IMR-90 (cell line): ENCODE data around the gene PTGS1. TPM values are rescaled to one million over a fixed set of nuclear protein-coding genes. Genes with fewer than 3 reads are reported as not detected.

ENCODE experiments used
- ATAC-seq: fragments of 200-7000 bp; cut with Tn5 transposase; 2 replicates; pipeline ENCODE4 v1.9.1; 2020; ENCODE audit warnings: low read depth, mild to moderate bottlenecking, moderate library complexity
- BruUV-seq: library from RNA; stranded (reverse); fragments of 400-500 nt; replicated peaks from 2 replicates; lab custom pipeline; 2021; lab: Mats Ljungman, UMichigan
- CTCF ChIA-PET: fragments of 300-600 bp; formaldehyde crosslinking; extraction: SDS; loops from one replicate; lab custom pipeline; 2021; ENCODE audit warnings: antibody characterized with exemption; lab: Yijun Ruan, JAX
- POLR2A ChIA-PET: fragments of 300-600 bp; sonication (Branson Sonifier 250); formaldehyde crosslinking; loops from one replicate; lab custom pipeline; 2022; ENCODE audit warnings: antibody characterized with exemption; ENCODE audit not compliant: unreplicated experiment; lab: Charles Lee
- DNase-seq: peaks from one replicate; pipeline ENCODE4 v3.0.0; 2013
- H2AFZ ChIP-seq: replicated peaks from 2 replicates; pipeline ENCODE3; 2013; ENCODE audit warnings: low read length, mild to moderate bottlenecking; ENCODE audit not compliant: poor library complexity
- H2AK5ac ChIP-seq: 2 replicates; pipeline ENCODE4 v1.6.1; 2013; ENCODE audit warnings: low read depth, low read length, inconsistent platforms
- H2AK9ac ChIP-seq: replicated peaks from 2 replicates; pipeline ENCODE3; 2013; ENCODE audit warnings: mild to moderate bottlenecking, low read depth, low read length, moderate library complexity; ENCODE audit not compliant: poor library complexity
- H2BK120ac ChIP-seq: 2 replicates; pipeline ENCODE4 v1.6.1; 2013; ENCODE audit warnings: low read depth, low read length, inconsistent platforms
- H2BK15ac ChIP-seq: 3 replicates; pipeline ENCODE4 v1.6.1; 2013; ENCODE audit warnings: low read depth, low read length, inconsistent platforms
- H2BK20ac ChIP-seq: 2 replicates; pipeline ENCODE4 v1.6.1; 2013; ENCODE audit warnings: low read depth, mild to moderate bottlenecking, inconsistent platforms, low read length, moderate library complexity
- H2BK5ac ChIP-seq: 2 replicates; pipeline ENCODE4 v1.6.1; 2013; ENCODE audit warnings: mild to moderate bottlenecking, low read depth, low read length, inconsistent platforms; ENCODE audit not compliant: poor library complexity, severe bottlenecking
- H3K14ac ChIP-seq: replicated peaks from 2 replicates; pipeline ENCODE4 v1.6.1; 2013; ENCODE audit warnings: low read depth, low read length, inconsistent platforms
- H3K18ac ChIP-seq: 2 replicates; pipeline ENCODE4 v1.6.1; 2013; ENCODE audit warnings: low read depth, low read length, control low read depth
- H3K23ac ChIP-seq: 2 replicates; pipeline ENCODE4 v1.6.1; 2013; ENCODE audit warnings: low read depth, low read length, inconsistent platforms
- H3K27ac ChIP-seq: 2 replicates; pipeline ENCODE4 v1.5.1; 2013; ENCODE audit warnings: mild to moderate bottlenecking, control low read depth, low read length; ENCODE audit not compliant: insufficient read depth
- H3K27me3 ChIP-seq: 2 replicates; pipeline ENCODE4 v1.6.1; 2013; ENCODE audit warnings: low read length; ENCODE audit not compliant: control insufficient read depth, insufficient read depth
- H3K36me3 ChIP-seq: 2 replicates; pipeline ENCODE4 v1.6.1; 2013; ENCODE audit warnings: low read length, mixed read lengths; ENCODE audit not compliant: control insufficient read depth, insufficient read depth
- H3K4ac ChIP-seq: 2 replicates; pipeline ENCODE4 v1.6.1; 2013; ENCODE audit warnings: low read depth, low read length, inconsistent platforms
- H3K4me1 ChIP-seq: 2 replicates; pipeline ENCODE4 v1.6.1; 2013; ENCODE audit warnings: low read length, mixed read lengths; ENCODE audit not compliant: control insufficient read depth, insufficient read depth
- H3K4me2 ChIP-seq: 2 replicates; pipeline ENCODE4 v1.6.1; 2013; ENCODE audit warnings: low read depth, mild to moderate bottlenecking, control low read depth, low read length, moderate library complexity
- H3K4me3 ChIP-seq: 2 replicates; pipeline ENCODE4 v1.5.1; 2013; ENCODE audit warnings: low read depth, mild to moderate bottlenecking, control low read depth, low read length, moderate library complexity; ENCODE audit not compliant: insufficient read depth
- H3K56ac ChIP-seq: 2 replicates; pipeline ENCODE4 v1.6.1; 2013; ENCODE audit warnings: low read length, inconsistent platforms; ENCODE audit not compliant: insufficient read depth; ENCODE audit errors: extremely low read depth
- H3K79me1 ChIP-seq, 2 experiments: 2 replicates each; pipeline ENCODE4 v1.6.1; 2013; ENCODE audit warnings: low read length in 2 of 2, inconsistent platforms in 1 of 2, low read depth in 1 of 2
- H3K9ac ChIP-seq: 2 replicates; pipeline ENCODE4 v1.6.1; 2013; ENCODE audit warnings: low read depth, low read length, control low read depth
- H3K9me1 ChIP-seq: 2 replicates; pipeline ENCODE4 v1.6.1; 2013; ENCODE audit warnings: low read length, inconsistent platforms; ENCODE audit not compliant: insufficient read depth
- H3K9me3 ChIP-seq: 2 replicates; pipeline ENCODE4 v1.6.1; 2013; ENCODE audit warnings: low read length; ENCODE audit not compliant: control insufficient read depth, insufficient read depth
- H4K20me1 ChIP-seq: 2 replicates; pipeline ENCODE4 v1.6.1; 2013; ENCODE audit warnings: low read length, inconsistent platforms; ENCODE audit not compliant: insufficient read depth
- H4K5ac ChIP-seq: 2 replicates; pipeline ENCODE4 v1.6.1; 2013; ENCODE audit warnings: mild to moderate bottlenecking, low read depth, low read length, control low read depth
- H4K8ac ChIP-seq, 2 experiments: 2 replicates each; pipeline ENCODE4 v1.6.1; 2013; ENCODE audit warnings: low read depth in 2 of 2, low read length in 2 of 2, control low read depth in 1 of 2, inconsistent platforms in 1 of 2
- H4K91ac ChIP-seq: 2 replicates; pipeline ENCODE4 v1.6.1; 2013; ENCODE audit warnings: low read depth, low read length, inconsistent platforms; ENCODE audit not compliant: insufficient read depth
- BHLHE40 ChIP-seq: fragments of 150-350 bp; IDR thresholded peaks from 2 replicates; pipeline ENCODE4 v1.6.1; 2016; ENCODE audit warnings: mild to moderate bottlenecking, low read depth, low read length
- CHD1 ChIP-seq: IDR thresholded peaks from 2 replicates; pipeline ENCODE4 v1.6.1; 2012; ENCODE audit warnings: low read depth, low read length, improper control_type of control experiment
- FOS ChIP-seq: fragments of 150-350 bp; IDR thresholded peaks from 2 replicates; pipeline ENCODE4 v1.6.1; 2016; ENCODE audit warnings: low read depth, low read length
- MXI1 ChIP-seq: IDR thresholded peaks from 2 replicates; pipeline ENCODE4 v1.6.1; 2012; ENCODE audit warnings: low read depth, mild to moderate bottlenecking, low read length, moderate library complexity, borderline replicate concordance
- NFE2L2 ChIP-seq: fragments of 150-350 bp; IDR thresholded peaks from 2 replicates; pipeline ENCODE4 v1.6.1; 2016; ENCODE audit warnings: low read depth, mild to moderate bottlenecking, low read length
- POLR2A ChIP-seq: IDR thresholded peaks from 2 replicates; pipeline ENCODE4 v1.6.1; 2012; ENCODE audit warnings: mild to moderate bottlenecking, low read depth, low read length
- RAD21 ChIP-seq: IDR thresholded peaks from 2 replicates; pipeline ENCODE4 v1.6.1; 2012; ENCODE audit warnings: low read length, improper control_type of control experiment
- RCOR1 ChIP-seq: IDR thresholded peaks from 2 replicates; pipeline ENCODE4 v1.6.1; 2012; ENCODE audit warnings: mild to moderate bottlenecking, low read length, improper control_type of control experiment; ENCODE audit not compliant: insufficient replicate concordance
- RFX5 ChIP-seq: IDR thresholded peaks from 2 replicates; pipeline ENCODE4 v1.8.0; 2012; ENCODE audit warnings: low read depth, mild to moderate bottlenecking, low read length, moderate library complexity
- SMC3 ChIP-seq: fragments of 150-350 bp; IDR thresholded peaks from 2 replicates; pipeline ENCODE4 v1.6.1; 2016; ENCODE audit warnings: low read depth, mild to moderate bottlenecking, antibody characterized with exemption, low read length, moderate library complexity
- WGBS, 2 experiments: methylation state at CpG; one replicate each; pipeline versions ENCODE4 v1.1.5 to v1.1.7; 2013; ENCODE audit warnings: missing lambda C conversion rate in 2 of 2; ENCODE audit not compliant: insufficient read length in 1 of 2; ENCODE audit errors: extremely low coverage in 2 of 2; 5-methylcytosine and 5-hydroxymethylcytosine counted together
- dilution Hi-C: fragments of 300-500 bp; cut with HindIII; formaldehyde crosslinking; loops from one replicate; pipeline ENCODE4 v1.14.3; 2018; ENCODE audit warnings: low sequenced_read_pairs; ENCODE audit not compliant: unreplicated experiment
- in situ Hi-C: fragments of 300-500 bp; cut with MboI; formaldehyde crosslinking; loops from 3 replicates; pipeline ENCODE4 v1.14.3; 2019; ENCODE audit warnings: low sequenced_read_pairs, inconsistent platforms, mixed read lengths
- intact Hi-C: fragments of 100-400 bp; cut with micrococcal nuclease; formaldehyde crosslinking; loops from 2 replicates; pipeline ENCODE4 v1.10.0; 2022
- polyA plus RNA-seq, 3 experiments: library from polyadenylated mRNA; depleted of rRNA; stranded (reverse); fragments of >200 nt; gene quantifications; 2 replicates each; pipeline ENCODE4 v1.2.3, GENCODE V29; 2012; ENCODE audit warnings: low replicate concordance in 1 of 3
- total RNA-seq: library from RNA; depleted of rRNA; stranded (reverse); fragments of >200 nt; gene quantifications from 2 replicates; pipeline ENCODE4 v1.2.3, GENCODE V29; 2012
- TF ChIP-seq, protein P1 (sequence below): fragments of 150-350 bp; IDR thresholded peaks from 2 replicates; pipeline ENCODE4 v1.6.1; 2016; ENCODE audit warnings: low read depth, mild to moderate bottlenecking, low read length, moderate library complexity, borderline replicate concordance
- TF ChIP-seq, protein P2 (sequence below): fragments of 150-350 bp; IDR thresholded peaks from 2 replicates; pipeline ENCODE4 v1.6.1; 2017; ENCODE audit warnings: mild to moderate bottlenecking, antibody characterized with exemption, low read length, low read depth
- TF ChIP-seq, protein P3 (sequence below): conservative IDR thresholded peaks from 2 replicates; pipeline ENCODE4 v1.5.1; 2012; ENCODE audit warnings: mild to moderate bottlenecking, low read depth, low read length, improper control_type of control experiment

PTGS1 gene
- total and polyA plus RNA-seq, 2 of the 4 experiments (the other 2 are of a cell fraction), result 24.7 to 38.3 TPM

- no peak overlapping the region for H3K18ac ChIP-seq
- BruUV-seq, result no TSS peak
- no peaks in the 10 kb centered on the region for H3K27me3 ChIP-seq
- no peak overlapping the region for H3K4me3 ChIP-seq
- no peak overlapping the region for H2BK120ac ChIP-seq
- TF ChIP-seq FOS (no peak), RAD21 (no peak), SMC3 (no peak), CHD1 (no peak), POLR2A (no peak), RFX5 (no peak), RCOR1 (no peak), NFE2L2 (no peak), BHLHE40 (no peak), MXI1 (no peak)
- TF ChIP-seq, protein P1, sequence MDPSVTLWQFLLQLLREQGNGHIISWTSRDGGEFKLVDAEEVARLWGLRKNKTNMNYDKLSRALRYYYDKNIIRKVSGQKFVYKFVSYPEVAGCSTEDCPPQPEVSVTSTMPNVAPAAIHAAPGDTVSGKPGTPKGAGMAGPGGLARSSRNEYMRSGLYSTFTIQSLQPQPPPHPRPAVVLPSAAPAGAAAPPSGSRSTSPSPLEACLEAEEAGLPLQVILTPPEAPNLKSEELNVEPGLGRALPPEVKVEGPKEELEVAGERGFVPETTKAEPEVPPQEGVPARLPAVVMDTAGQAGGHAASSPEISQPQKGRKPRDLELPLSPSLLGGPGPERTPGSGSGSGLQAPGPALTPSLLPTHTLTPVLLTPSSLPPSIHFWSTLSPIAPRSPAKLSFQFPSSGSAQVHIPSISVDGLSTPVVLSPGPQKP, result no peak
- TF ChIP-seq, protein P2, sequence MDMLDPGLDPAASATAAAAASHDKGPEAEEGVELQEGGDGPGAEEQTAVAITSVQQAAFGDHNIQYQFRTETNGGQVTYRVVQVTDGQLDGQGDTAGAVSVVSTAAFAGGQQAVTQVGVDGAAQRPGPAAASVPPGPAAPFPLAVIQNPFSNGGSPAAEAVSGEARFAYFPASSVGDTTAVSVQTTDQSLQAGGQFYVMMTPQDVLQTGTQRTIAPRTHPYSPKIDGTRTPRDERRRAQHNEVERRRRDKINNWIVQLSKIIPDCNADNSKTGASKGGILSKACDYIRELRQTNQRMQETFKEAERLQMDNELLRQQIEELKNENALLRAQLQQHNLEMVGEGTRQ, result no peak
- TF ChIP-seq, protein P3, sequence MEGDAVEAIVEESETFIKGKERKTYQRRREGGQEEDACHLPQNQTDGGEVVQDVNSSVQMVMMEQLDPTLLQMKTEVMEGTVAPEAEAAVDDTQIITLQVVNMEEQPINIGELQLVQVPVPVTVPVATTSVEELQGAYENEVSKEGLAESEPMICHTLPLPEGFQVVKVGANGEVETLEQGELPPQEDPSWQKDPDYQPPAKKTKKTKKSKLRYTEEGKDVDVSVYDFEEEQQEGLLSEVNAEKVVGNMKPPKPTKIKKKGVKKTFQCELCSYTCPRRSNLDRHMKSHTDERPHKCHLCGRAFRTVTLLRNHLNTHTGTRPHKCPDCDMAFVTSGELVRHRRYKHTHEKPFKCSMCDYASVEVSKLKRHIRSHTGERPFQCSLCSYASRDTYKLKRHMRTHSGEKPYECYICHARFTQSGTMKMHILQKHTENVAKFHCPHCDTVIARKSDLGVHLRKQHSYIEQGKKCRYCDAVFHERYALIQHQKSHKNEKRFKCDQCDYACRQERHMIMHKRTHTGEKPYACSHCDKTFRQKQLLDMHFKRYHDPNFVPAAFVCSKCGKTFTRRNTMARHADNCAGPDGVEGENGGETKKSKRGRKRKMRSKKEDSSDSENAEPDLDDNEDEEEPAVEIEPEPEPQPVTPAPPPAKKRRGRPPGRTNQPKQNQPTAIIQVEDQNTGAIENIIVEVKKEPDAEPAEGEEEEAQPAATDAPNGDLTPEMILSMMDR, result no peak
- H3K4me1 ChIP-seq, result peaks cover 19% of the 10 kb centered on the region
- peak overlapping the region; percentile 68 for H3K4ac ChIP-seq
- 92% methylated on average over 6 of the region's 9 CpGs; no CpG with 5 or more reads in 1 of the 2 experiments for WGBS, 2 experiments
- H2BK15ac ChIP-seq, result no peak overlapping the region
- H2BK5ac ChIP-seq, result peak overlapping the region; percentile 36
- peaks cover 3 to 4% of the 10 kb centered on the region in 2 experiments; a peak in 3 of 4 replicates for H3K79me1 ChIP-seq
- peak overlapping the region; percentile 16 for H2AK9ac ChIP-seq
- no peaks in the 10 kb centered on the region for H4K20me1 ChIP-seq
- peaks cover 55% of the 10 kb centered on the region for H3K36me3 ChIP-seq
- H3K4me2 ChIP-seq, result no peak overlapping the region
- POLR2A ChIA-PET, result no interaction called here
- intact Hi-C loops, result no loop called here
- no peak overlapping the region; the same call in 1 of the 2 replicates for H4K91ac ChIP-seq
- H4K8ac ChIP-seq, result 0 out of 4 replicates have a peak overlapping the region, but pooled peaks of 1 of the 2 experiments have one; percentile 28
- no peak overlapping the region for H3K23ac ChIP-seq
- peak overlapping the region; percentile 63 for H3K27ac ChIP-seq
- H3K9me1 ChIP-seq, result peaks cover 22% of the 10 kb centered on the region
- dilution Hi-C loops, result no loop called here
- no peak overlapping the region for H2BK20ac ChIP-seq
- CTCF ChIA-PET, result no interaction called here
- no peaks in the 10 kb centered on the region for H3K9me3 ChIP-seq
- no peak overlapping the region; the same call in 1 of the 2 replicates for H3K14ac ChIP-seq
- no peak overlapping the region for H3K56ac ChIP-seq
- peak overlapping the region; percentile 93 for H2AK5ac ChIP-seq
- in situ Hi-C loops, result no loop called here
- no peak overlapping the region for H4K5ac ChIP-seq
- no peak overlapping the region for H2AFZ ChIP-seq
- no peak overlapping the region for H3K9ac ChIP-seq
- DNase-seq, result no peak
- no peak for ATAC-seq
These were observed 21.5 kb downstream of the PTGS1 start for GRCh38 chr9:122392284-122392683.
